HEK293 (cell line): ENCODE results near the gene ADGRD1.

Experiments used
- CTCF ChIP-seq: fragments of 450-650 bp; formaldehyde crosslinking; IDR thresholded peaks from 2 replicates; pipeline ENCODE4 v1.5.1; 2016; ENCODE audit warnings: missing biosample characterization, missing genetic modification characterization
- SCRT2 ChIP-seq: fragments of 450-650 bp; formaldehyde crosslinking; IDR thresholded peaks from 2 replicates; pipeline ENCODE4 v1.5.1; 2016; ENCODE audit warnings: missing biosample characterization, missing genetic modification characterization
- SP2 ChIP-seq: fragments of 450-650 bp; formaldehyde crosslinking; IDR thresholded peaks from 2 replicates; pipeline ENCODE4 v1.5.1; 2016; ENCODE audit warnings: missing biosample characterization, missing genetic modification characterization
- ZFP37 ChIP-seq: fragments of 450-650 bp; formaldehyde crosslinking; IDR thresholded peaks from 2 replicates; pipeline ENCODE4 v1.5.1; 2016; ENCODE audit warnings: missing biosample characterization, missing genetic modification characterization
- ZNF16 ChIP-seq: fragments of 450-650 bp; formaldehyde crosslinking; IDR thresholded peaks from 2 replicates; pipeline ENCODE4 v1.5.1; 2016; ENCODE audit warnings: low read depth, missing biosample characterization, missing genetic modification characterization
- ZNF292 ChIP-seq: fragments of 450-650 bp; formaldehyde crosslinking; IDR thresholded peaks from 2 replicates; pipeline ENCODE4 v1.5.1; 2016; ENCODE audit warnings: low read depth, missing biosample characterization, missing genetic modification characterization, borderline replicate concordance
- ZNF514 ChIP-seq: fragments of 450-650 bp; formaldehyde crosslinking; IDR thresholded peaks from 2 replicates; pipeline ENCODE4 v1.5.1; 2016; ENCODE audit warnings: missing biosample characterization, missing genetic modification characterization

DNA sequence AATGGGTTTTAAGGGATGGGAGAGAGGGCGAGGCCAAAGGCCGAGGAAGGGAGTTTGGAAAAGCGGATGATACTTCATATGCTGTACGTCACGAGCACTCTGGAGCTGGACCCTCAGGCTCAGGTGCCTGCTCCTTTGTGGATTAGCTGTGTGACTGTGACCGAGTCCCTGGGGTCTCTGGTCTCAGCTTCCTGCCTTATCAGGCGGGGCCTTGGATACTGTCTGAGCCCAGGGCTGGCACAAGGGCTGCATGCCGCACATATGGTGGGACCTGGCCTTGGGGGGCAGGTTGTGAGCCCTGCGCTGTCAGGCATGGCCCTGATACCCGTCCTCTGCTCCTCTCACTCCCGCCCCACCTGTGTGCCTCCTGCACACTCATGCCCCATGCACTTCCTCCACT is 95.3 kb downstream of the ADGRD1 start:
- TF ChIP-seq CTCF (tag by site-specific recombination): no peak
- TF ChIP-seq ZNF16 (tag by site-specific recombination): no peak
- no peak for TF ChIP-seq ZNF514
- no peak for TF ChIP-seq SP2
- no peak for TF ChIP-seq SCRT2 (tag by site-specific recombination)
- TF ChIP-seq ZNF292 (tag by site-specific recombination): no peak
- no peak for TF ChIP-seq ZFP37 (tag by site-specific recombination)
